HEK293T (cell line): Measurements from ENCODE around the gene ITGA2.

Experiments
- CTBP1 ChIP-seq: fragments of 450-650 bp; IDR thresholded peaks from 2 replicates; pipeline ENCODE4 v1.6.1; 2016; ENCODE audit warnings: borderline replicate concordance
- FOXK2 ChIP-seq: fragments of 450-650 bp; IDR thresholded peaks from 2 replicates; pipeline ENCODE4 v1.6.1; 2016; ENCODE audit warnings: mild to moderate bottlenecking
- FOXM1 ChIP-seq: fragments of 450-650 bp; IDR thresholded peaks from 2 replicates; pipeline ENCODE4 v1.6.1; 2017; ENCODE audit warnings: mild to moderate bottlenecking, borderline replicate concordance
- HDGF ChIP-seq: fragments of 450-650 bp; IDR thresholded peaks from 2 replicates; pipeline ENCODE4 v1.6.1; 2017; ENCODE audit warnings: antibody characterized with exemption, borderline replicate concordance

- no peak for TF ChIP-seq CTBP1
- TF ChIP-seq HDGF: no peak
- TF ChIP-seq FOXK2: no peak
- no peak for TF ChIP-seq FOXM1
Measured at GRCh38 chr5:53001541-53001940, 12.4 kb downstream of the ITGA2 start.
